ENCODE measurements around the gene XRCC2.
"Not testable (repeated sequence)": the region's sequence is repeated elsewhere in the genome, so short reads cannot be mapped to it uniquely, and the experiment has no call there.

The XRCC2 gene

GRCh38 chr7:152675759-152676636 lies at the start of gene XRCC2:
Gene XRCC2 (minus strand): TSS chr7:152676141. CDS start chr7:152676079, 62 bp downstream.
- DNase-seq, result peak; percentile 76

DNA sequence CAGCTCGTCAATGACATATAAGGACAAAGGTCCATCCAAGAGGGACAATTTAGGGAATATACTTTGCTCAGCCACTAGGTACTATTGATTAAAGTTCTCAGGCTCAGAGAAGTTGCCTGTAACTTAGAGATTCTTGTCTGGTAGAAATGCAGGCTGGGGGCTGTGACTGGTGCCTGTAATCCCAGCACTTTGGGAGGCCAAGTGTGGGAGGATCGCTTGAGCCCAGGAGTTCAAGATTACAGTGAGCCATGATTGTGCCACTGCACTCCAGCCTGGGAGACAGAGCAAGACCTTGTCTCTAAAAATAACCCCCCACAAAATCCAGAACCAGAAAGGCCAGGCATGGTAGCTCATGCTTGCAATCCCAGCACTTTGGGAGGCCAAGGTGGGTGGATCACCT lies 47.4 kb upstream of the XRCC2 start:
- DNase-seq, result no peak

DNA sequence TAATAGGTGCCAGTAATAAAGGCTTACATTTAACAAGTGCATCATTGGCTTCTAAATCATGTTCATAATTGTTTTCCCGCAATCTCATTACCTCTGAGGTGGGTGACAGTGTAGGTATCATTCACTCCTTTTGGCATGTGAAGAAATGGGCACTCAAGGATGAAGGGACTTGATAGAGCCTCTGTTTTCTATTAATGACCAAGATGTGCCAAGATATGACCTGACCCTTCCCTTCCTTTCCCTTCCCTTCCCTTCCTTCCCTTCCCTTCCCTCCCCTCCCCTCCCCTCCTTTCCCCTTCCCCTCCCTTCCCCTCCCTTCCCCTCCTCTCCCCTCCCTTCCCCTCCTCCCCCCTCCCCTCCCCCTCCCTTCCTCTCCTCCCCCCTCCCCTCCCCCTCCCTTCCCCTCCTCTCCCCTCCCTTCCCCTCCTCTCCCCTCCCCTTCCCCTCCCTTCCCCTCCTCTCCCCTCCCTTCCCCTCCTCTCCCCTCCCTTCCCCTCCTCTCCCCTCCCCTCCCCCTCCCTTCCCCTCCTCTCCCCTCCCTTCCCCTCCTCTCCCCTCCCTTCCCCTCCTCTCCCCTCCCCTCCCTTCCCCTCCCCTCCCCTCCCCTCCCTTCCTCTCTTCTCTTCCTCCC lies 36.6 kb upstream of the XRCC2 start:
- not testable (repeated sequence) for DNase-seq

- no peak for DNase-seq
These were observed 35.6 kb upstream of the XRCC2 start for GRCh38 chr7:152711444-152711944.

GRCh38 chr7:152710153-152710442 lies 34.2 kb upstream of the XRCC2 start:
- no peak for DNase-seq

DNA sequence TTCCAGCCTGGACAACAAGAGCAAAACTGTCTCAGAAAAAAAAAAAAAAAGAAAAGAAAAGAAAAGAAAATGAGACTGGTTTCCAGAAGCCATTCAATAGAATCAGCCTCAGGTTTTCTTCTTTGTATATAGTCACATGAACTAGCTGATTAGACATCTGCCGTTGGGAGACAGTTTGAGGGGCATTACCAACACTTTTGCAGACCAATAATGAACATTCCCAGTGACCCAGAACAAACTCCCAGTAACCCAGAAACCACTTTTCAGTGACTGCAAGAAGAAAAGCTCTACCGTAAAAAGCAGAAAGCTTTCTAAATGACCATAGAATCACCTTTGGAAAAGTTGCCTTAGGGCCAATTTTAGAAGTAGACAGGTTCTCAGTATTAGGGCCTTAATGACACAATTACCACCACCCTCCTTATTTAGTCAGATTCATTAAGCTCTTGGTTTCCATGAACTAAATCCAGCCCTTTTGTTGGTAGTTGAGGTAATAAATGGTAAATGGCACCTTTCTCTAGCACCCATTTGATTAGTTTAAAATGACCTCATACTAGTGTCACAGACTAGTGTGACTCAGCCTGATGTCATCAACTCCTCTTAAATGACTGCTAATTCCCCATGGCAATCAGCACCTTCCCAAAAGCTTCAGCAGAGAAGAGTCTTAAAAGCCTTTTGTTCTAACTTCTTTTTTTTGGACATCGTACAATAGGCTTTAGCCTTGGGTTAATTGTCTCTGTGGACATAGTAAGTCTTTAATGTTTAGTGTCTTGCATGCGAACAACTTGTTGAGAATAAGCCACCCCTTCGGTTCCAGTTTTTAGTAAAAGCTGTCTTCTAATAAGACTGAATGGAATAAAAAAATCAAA lies 33.6 kb upstream of the XRCC2 start:
- no peak for DNase-seq

GRCh38 chr7:152704796-152705384 lies 28.9 kb upstream of the XRCC2 start:
- no peak for DNase-seq

DNA sequence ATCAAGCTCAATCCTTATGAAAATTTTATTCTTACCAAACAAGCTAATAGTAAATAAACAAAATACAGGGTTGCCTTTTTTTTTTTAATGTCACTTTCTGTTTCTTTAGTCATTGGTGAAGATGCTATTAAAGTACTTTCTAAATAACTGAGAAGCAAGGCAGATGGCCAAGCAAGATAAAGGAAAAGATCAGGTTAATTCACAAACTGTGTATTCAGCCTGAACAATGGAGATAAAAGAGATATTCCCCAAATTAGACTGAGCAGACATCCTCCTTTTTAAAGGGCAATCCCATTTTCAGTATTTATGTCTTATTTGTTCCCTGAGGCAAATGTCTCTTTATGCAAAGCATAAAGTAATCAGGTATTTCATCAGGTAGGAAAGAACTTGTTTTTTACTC lies 23.1 kb upstream of the XRCC2 start:
- no peak for DNase-seq

GRCh38 chr7:152697268-152697974 lies 21.5 kb upstream of the XRCC2 start:
- not testable (repeated sequence) for DNase-seq

DNA sequence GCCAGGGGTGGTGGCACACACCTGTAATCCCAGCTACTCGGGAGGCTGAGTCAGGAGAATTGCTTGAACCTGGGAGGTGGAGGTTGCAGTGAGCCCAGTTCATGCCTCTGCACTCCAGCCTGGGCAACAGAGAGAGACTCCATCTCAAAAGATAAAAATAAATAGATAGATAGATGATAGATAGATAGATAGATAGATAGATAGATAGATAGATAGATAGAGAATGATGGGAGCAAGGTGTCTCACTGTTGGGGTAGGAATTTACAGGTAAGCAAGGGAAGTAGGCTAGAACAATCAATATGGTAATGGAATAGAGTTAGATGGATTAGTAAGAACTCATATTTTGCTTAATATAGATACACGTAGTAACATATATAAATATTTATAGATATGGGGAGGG lies 16.3 kb upstream of the XRCC2 start:
- not testable (repeated sequence) for DNase-seq

GRCh38 chr7:152683297-152683696 lies 7.4 kb upstream of the XRCC2 start:
- no peak for DNase-seq

GRCh38 chr7:152677808-152678670 lies 2.1 kb upstream of the XRCC2 start:
- DNase-seq, result no peak

GRCh38 chr7:152674860-152675758 lies 832 bp downstream of the XRCC2 start:
- DNase-seq, result no peak

DNA sequence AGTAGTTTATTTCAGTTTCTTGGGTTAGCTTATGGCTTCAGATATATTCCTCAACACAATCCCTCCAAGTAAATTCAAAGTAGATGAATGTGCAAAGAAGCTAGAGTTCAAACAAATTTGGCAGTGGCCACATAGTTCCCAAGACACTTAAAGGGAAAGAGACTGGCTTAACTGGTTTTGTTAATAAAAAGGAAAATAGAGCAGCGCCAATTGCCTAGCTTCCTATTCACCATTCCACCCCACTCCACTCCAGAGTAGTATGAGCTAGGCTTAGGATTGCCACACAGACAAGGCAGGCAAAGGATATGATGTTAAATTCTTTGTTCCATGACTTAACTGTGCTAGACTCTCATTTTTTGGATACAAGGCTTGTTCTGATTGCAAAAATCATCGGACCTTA lies 2.0 kb downstream of the XRCC2 start:
- DNase-seq, result no peak

- DNase-seq, result no peak
These were observed 3.3 kb downstream of the XRCC2 start for GRCh38 chr7:152672626-152673025.

- DNase-seq, result no peak
These were observed 6.2 kb downstream of the XRCC2 start for GRCh38 chr7:152669758-152670157.

DNA sequence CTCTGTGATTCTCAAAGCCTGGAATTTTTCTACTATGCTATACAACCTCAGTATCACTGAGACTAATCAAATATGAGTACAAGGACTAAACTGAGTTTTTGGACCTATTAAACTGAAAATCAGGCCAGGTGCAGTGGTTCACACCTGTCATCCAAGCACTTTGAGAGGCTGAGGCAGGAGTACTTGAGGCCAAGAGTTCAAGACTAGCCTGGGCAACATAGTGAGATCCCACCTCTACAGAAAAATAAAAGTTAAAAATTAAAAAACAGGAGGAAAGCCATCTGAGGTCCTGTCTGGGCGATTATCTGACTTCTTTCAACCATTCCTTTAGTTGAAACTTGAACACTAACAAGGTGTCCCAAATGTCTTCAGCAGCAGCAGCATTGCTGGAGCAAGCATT lies 7.0 kb downstream of the XRCC2 start:
- DNase-seq, result no peak

DNA sequence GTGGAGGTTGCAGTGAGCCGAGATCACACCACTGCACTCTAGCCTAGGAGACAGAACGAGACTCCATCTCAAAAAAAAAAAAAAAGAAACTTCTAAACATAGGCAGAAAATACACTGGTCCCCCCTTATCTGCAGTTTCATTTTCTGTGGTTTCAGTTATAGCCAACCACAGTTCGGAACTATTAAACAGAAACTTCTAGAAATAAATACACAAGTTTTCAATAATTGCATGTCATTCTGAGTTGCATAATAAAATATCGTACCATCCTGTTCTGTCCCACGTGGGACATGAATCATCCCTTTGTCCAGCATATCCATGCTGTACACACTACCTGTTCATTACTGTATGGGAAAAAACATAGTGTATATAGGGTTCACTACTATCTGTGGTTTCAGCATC lies 8.0 kb downstream of the XRCC2 start:
- no peak for DNase-seq

- DNase-seq, result no peak
These were observed 9.9 kb downstream of the XRCC2 start for GRCh38 chr7:152666078-152666477.

DNA sequence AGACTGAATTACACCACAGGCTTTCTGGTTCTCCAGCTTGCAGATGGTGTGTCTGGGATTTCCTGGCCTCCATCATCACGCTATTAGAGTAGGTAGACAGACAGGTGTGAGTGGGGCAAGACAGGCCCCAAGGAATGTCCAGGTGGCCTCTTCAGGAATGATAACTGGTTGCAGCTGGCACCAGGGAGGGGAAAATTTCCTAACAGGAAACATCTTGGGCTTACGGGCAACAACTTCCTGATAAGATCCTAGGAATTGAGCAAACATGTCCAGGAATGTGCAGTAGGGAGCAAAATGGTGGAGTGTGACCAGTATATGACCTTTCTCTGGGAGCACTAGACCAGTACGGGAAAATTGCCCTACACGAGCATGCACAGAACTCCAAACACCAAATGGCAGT lies 11.3 kb downstream of the XRCC2 start:
- peak; percentile 70 for DNase-seq
